Prostate gland (tissue), 2 donors: ENCODE data around the gene TMEM26.

Source experiments
- CTCF ChIP-seq, 4 experiments: fragments of 200-600 bp in 2 of 4; fragments of 450-650 bp in 2 of 4; sonication (generic) in 2 of 4; IDR thresholded peaks; 1 replicate in 3 of 4; 2 replicates in 1 of 4; pipeline ENCODE4 v1.5.1; 2016 to 2019; ENCODE audit warnings: antibody characterized with exemption in 4 of 4, mild to moderate bottlenecking in 2 of 4, moderate library complexity in 2 of 4
- POLR2A ChIP-seq: fragments of 450-650 bp; IDR thresholded peaks from one replicate; pipeline ENCODE4 v1.6.1; 2016; ENCODE audit warnings: antibody characterized with exemption, mild to moderate bottlenecking

- TF ChIP-seq CTCF (IDR thresholded peaks at IDR 0.05): no peak
- no peak for TF ChIP-seq POLR2A
Observed at GRCh38 chr10:61415824-61416223, 37.4 kb downstream of the TMEM26 start.
